ENCODE data around the gene NAV1. TPM values are rescaled to one million over a fixed set of nuclear protein-coding genes. Genes with fewer than 3 reads are reported as not detected.

NAV1 gene
- total and polyA plus RNA-seq, 2 experiments from 2014 or later: 22.7 to 37.4 TPM

DNA sequence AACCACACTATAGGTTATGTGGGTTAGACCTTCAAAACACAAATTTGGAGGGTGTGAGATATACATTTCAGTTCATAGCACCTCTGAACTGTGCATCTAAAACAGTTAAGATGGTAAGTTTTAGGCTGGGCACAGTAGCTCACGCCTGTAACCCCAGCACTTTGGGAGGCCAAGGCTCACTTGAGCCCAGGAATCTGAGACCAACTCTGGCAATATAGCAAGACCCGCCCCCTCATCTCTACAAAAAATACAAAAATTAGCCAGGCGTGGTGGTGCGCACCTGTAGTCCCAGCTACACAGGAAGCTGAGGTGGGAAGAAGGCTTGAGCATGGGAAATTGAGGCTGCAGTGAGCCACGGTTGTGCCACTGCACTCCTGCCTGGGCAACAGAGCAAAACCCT is 47.9 kb downstream of the NAV1 start (continued):
- TF ChIP-seq, protein P1, sequence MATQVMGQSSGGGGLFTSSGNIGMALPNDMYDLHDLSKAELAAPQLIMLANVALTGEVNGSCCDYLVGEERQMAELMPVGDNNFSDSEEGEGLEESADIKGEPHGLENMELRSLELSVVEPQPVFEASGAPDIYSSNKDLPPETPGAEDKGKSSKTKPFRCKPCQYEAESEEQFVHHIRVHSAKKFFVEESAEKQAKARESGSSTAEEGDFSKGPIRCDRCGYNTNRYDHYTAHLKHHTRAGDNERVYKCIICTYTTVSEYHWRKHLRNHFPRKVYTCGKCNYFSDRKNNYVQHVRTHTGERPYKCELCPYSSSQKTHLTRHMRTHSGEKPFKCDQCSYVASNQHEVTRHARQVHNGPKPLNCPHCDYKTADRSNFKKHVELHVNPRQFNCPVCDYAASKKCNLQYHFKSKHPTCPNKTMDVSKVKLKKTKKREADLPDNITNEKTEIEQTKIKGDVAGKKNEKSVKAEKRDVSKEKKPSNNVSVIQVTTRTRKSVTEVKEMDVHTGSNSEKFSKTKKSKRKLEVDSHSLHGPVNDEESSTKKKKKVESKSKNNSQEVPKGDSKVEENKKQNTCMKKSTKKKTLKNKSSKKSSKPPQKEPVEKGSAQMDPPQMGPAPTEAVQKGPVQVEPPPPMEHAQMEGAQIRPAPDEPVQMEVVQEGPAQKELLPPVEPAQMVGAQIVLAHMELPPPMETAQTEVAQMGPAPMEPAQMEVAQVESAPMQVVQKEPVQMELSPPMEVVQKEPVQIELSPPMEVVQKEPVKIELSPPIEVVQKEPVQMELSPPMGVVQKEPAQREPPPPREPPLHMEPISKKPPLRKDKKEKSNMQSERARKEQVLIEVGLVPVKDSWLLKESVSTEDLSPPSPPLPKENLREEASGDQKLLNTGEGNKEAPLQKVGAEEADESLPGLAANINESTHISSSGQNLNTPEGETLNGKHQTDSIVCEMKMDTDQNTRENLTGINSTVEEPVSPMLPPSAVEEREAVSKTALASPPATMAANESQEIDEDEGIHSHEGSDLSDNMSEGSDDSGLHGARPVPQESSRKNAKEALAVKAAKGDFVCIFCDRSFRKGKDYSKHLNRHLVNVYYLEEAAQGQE (IDR thresholded peaks at IDR 0.05; ENCODE audit: unreplicated experiment): no peak
- TF ChIP-seq ZNF114 (CRISPR knock-in tag; IDR thresholded peaks at IDR 0.05): no peak
- TF ChIP-seq POLR2AphosphoS5 (IDR thresholded peaks at IDR 0.05; ENCODE audit: low read depth): no peak

DNA sequence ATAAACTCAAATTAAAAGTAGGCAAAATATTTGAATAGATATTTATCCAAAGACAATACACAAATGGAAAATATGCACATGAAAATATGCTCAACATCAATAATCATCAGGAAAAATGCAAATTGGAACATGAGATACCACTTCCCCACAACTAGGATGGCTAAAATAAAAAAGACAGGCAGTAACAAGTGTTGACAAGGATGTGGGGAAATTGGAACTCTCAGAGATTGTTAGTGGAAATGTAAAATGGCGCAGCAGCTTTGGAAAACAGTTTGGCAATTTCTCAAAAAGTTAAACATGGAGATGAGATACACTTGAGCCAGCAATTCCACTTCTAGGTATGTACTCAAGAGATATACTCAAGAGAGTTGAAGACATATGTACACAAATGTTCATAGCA is 48.8 kb downstream of the NAV1 start:
- Mint-ChIP-seq H3K9me3 (no peaks in the 10 kb centered on the region), H3K4me3 (no peak overlapping the region), H3K27ac (no peak overlapping the region), H3K27me3 (ENCODE audit: insufficient read depth, low read depth, poor library complexity) (peaks cover 16% of the 10 kb centered on the region), H3K4me1 (peaks cover 39% of the 10 kb centered on the region), H3K36me3 (ENCODE audit: low read depth) (no peaks in the 10 kb centered on the region)
- Histone ChIP-seq H3K4me3 (no peak overlapping the region), H3K4me1 (ENCODE audit: insufficient read depth) (peaks cover 23% of the 10 kb centered on the region), H3K36me3 (ENCODE audit: insufficient read depth) (no peaks in the 10 kb centered on the region), H4K20me1 (replicated peaks; ENCODE audit: insufficient read depth) (no peaks in the 10 kb centered on the region), H3K27ac (ENCODE audit: low read depth) (no peak overlapping the region), H2AFZ (no peak overlapping the region), H3K79me2 (replicated peaks; ENCODE audit: insufficient read depth) (no peaks in the 10 kb centered on the region), H3K9me2 (ENCODE audit: insufficient read depth) (0 out of 2 replicates have a peak, but pooled peaks cover 2% of the 10 kb centered on the region), H3F3A (replicated peaks; ENCODE audit: low read depth) (peaks cover 6% of the 10 kb centered on the region; the same call in 1 of the 2 replicates), H3K27me3 (ENCODE audit: insufficient read depth) (no peaks in the 10 kb centered on the region), H3K4me2 (no peak overlapping the region)
- DNase-seq (ENCODE audit: low spot score) (no peak), ATAC-seq (no peak)
- TF ChIP-seq JUNB (IDR thresholded peaks at IDR 0.05; ENCODE audit: unreplicated experiment) (no peak), CREB1 (CRISPR knock-in tag; IDR thresholded peaks at IDR 0.05; ENCODE audit: low read depth) (no peak), POLR2AphosphoS5 (IDR thresholded peaks at IDR 0.05; ENCODE audit: low read depth) (no peak), ZNF331 (CRISPR knock-in tag; IDR thresholded peaks at IDR 0.05; ENCODE audit: low read depth) (no peak), EZH2phosphoT487 (IDR thresholded peaks at IDR 0.05; ENCODE audit: unreplicated experiment) (no peak), EZH2 (IDR thresholded peaks at IDR 0.05; ENCODE audit: low read depth, unreplicated experiment) (no peak), ZNF114 (CRISPR knock-in tag; IDR thresholded peaks at IDR 0.05) (no peak), NANOG (IDR thresholded peaks at IDR 0.05; ENCODE audit: borderline replicate concordance) (no peak), STAT1 (IDR thresholded peaks at IDR 0.05; ENCODE audit: unreplicated experiment) (no peak)
- TF ChIP-seq, protein P2, sequence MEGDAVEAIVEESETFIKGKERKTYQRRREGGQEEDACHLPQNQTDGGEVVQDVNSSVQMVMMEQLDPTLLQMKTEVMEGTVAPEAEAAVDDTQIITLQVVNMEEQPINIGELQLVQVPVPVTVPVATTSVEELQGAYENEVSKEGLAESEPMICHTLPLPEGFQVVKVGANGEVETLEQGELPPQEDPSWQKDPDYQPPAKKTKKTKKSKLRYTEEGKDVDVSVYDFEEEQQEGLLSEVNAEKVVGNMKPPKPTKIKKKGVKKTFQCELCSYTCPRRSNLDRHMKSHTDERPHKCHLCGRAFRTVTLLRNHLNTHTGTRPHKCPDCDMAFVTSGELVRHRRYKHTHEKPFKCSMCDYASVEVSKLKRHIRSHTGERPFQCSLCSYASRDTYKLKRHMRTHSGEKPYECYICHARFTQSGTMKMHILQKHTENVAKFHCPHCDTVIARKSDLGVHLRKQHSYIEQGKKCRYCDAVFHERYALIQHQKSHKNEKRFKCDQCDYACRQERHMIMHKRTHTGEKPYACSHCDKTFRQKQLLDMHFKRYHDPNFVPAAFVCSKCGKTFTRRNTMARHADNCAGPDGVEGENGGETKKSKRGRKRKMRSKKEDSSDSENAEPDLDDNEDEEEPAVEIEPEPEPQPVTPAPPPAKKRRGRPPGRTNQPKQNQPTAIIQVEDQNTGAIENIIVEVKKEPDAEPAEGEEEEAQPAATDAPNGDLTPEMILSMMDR (conservative IDR thresholded peaks at IDR 0.05; ENCODE audit: low read depth in 2 of 2): no peak
- TF ChIP-seq, protein P1 (IDR thresholded peaks at IDR 0.05; ENCODE audit: unreplicated experiment): no peak
- TF ChIP-seq, protein P3, sequence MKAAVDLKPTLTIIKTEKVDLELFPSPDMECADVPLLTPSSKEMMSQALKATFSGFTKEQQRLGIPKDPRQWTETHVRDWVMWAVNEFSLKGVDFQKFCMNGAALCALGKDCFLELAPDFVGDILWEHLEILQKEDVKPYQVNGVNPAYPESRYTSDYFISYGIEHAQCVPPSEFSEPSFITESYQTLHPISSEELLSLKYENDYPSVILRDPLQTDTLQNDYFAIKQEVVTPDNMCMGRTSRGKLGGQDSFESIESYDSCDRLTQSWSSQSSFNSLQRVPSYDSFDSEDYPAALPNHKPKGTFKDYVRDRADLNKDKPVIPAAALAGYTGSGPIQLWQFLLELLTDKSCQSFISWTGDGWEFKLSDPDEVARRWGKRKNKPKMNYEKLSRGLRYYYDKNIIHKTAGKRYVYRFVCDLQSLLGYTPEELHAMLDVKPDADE (IDR thresholded peaks at IDR 0.05): no peak
